OCI-LY7 (cell line): ENCODE results near the gene ALG8. TPM values are rescaled to one million over a fixed set of nuclear protein-coding genes. Genes with fewer than 3 reads are reported as not detected.
A peak's percentile ranks its signal among the peaks of the same experiment; 100 is the strongest.

Source experiments
- BruUV-seq: library from RNA; stranded (reverse); fragments of 400-500 nt; replicated peaks from 2 replicates; lab custom pipeline; 2021; lab: Mats Ljungman, UMichigan
- CTCF ChIA-PET: fragments of 300-600 bp; sonication (Branson Sonifier 250); formaldehyde crosslinking; loops from one replicate; lab custom pipeline; 2022; ENCODE audit warnings: antibody characterized with exemption; ENCODE audit not compliant: unreplicated experiment; lab: Charles Lee
- POLR2A ChIA-PET: fragments of 300-600 bp; sonication (Branson Sonifier 250); formaldehyde crosslinking; loops from one replicate; lab custom pipeline; 2022; ENCODE audit warnings: antibody characterized with exemption; lab: Charles Lee
- DNase-seq: peaks from one replicate; pipeline ENCODE4 v3.0.0-alpha.2; 2015; ENCODE audit warnings: low spot score
- H2AFZ ChIP-seq: fragments of 200-600 bp; sonication (generic), shearing (Covaris generic); 2 replicates; pipeline ENCODE4 v1.6.1; 2014; ENCODE audit warnings: mild to moderate bottlenecking, antibody characterized with exemption, low read length, moderate library complexity
- H3K27ac ChIP-seq: fragments of 200-600 bp; sonication (generic); 2 replicates; pipeline ENCODE4 v1.5.1; 2014; ENCODE audit warnings: mixed run types, low read depth, mild to moderate bottlenecking, moderate library complexity, low read length, inconsistent platforms; ENCODE audit not compliant: poor library complexity, severe bottlenecking
- H3K36me3 ChIP-seq: fragments of 200-600 bp; sonication (generic); 2 replicates; pipeline ENCODE4 v1.6.1; 2014; ENCODE audit warnings: mild to moderate bottlenecking, antibody characterized with exemption, low read length, moderate library complexity, mixed read lengths; ENCODE audit not compliant: insufficient read depth
- H3K4me1 ChIP-seq: fragments of 200-600 bp; sonication (generic); 2 replicates; pipeline ENCODE4 v1.5.1; 2014; ENCODE audit warnings: mild to moderate bottlenecking, low read length; ENCODE audit not compliant: insufficient read depth, poor library complexity, severe bottlenecking
- H3K4me2 ChIP-seq: fragments of 200-600 bp; sonication (generic); 2 replicates; pipeline ENCODE4 v1.6.1; 2014; ENCODE audit warnings: mild to moderate bottlenecking, low read length
- H3K4me3 ChIP-seq: fragments of 200-600 bp; sonication (generic); 2 replicates; pipeline ENCODE4 v1.5.1; 2014; ENCODE audit warnings: mild to moderate bottlenecking, low read depth, low read length; ENCODE audit not compliant: poor library complexity, severe bottlenecking
- H3K79me2 ChIP-seq: fragments of 200-600 bp; sonication (generic); 2 replicates; pipeline ENCODE4 v1.6.1; 2016; ENCODE audit warnings: low read depth, mild to moderate bottlenecking, low read length, moderate library complexity, mixed read lengths; ENCODE audit not compliant: insufficient read depth
- H3K9me2 ChIP-seq: fragments of 200-600 bp; sonication (generic); 2 replicates; pipeline ENCODE4 v1.6.1; 2016; ENCODE audit warnings: mild to moderate bottlenecking, low read length, mixed read lengths; ENCODE audit not compliant: insufficient read depth
- H3K9me3 ChIP-seq: fragments of 200-600 bp; sonication (generic); 2 replicates; pipeline ENCODE4 v1.6.1; 2014; ENCODE audit warnings: mild to moderate bottlenecking, mixed run types, low read length, mixed read lengths
- H4K20me1 ChIP-seq: fragments of 200-600 bp; sonication (generic); 2 replicates; pipeline ENCODE4 v1.6.1; 2014; ENCODE audit warnings: mild to moderate bottlenecking, antibody characterized with exemption, low read length, moderate library complexity, mixed read lengths; ENCODE audit not compliant: insufficient read depth
- CTCF ChIP-seq: fragments of 200-600 bp; sonication (generic); conservative IDR thresholded peaks from 2 replicates; pipeline ENCODE4 v1.5.1; 2014; ENCODE audit warnings: mild to moderate bottlenecking, antibody characterized with exemption, low read length, moderate library complexity, mixed read lengths
- EZH2phosphoT487 ChIP-seq: fragments of 200-600 bp; sonication (generic); IDR thresholded peaks from 2 replicates; pipeline ENCODE4 v1.6.1; 2018; ENCODE audit warnings: low read depth, borderline replicate concordance, mild to moderate bottlenecking, mixed run types, antibody characterized with exemption, low read length, moderate library complexity, mixed read lengths
- intact Hi-C: fragments of 100-400 bp; cut with micrococcal nuclease; formaldehyde crosslinking; loops from one replicate; pipeline ENCODE4 v1.10.0; 2022; ENCODE audit not compliant: unreplicated experiment
- total RNA-seq, 2 experiments: library from RNA; depleted of rRNA in 1 of 2; stranded (reverse); fragments of >200 nt in 1 of 2; shearing (Covaris generic) in 1 of 2; gene quantifications; 2 replicates each; pipeline ENCODE4 v1.2.3, GENCODE V29; 2014 to 2022

ALG8 gene
- total RNA-seq, 2 experiments from 2014 or later, result 42.5 to 66.1 TPM

DNA sequence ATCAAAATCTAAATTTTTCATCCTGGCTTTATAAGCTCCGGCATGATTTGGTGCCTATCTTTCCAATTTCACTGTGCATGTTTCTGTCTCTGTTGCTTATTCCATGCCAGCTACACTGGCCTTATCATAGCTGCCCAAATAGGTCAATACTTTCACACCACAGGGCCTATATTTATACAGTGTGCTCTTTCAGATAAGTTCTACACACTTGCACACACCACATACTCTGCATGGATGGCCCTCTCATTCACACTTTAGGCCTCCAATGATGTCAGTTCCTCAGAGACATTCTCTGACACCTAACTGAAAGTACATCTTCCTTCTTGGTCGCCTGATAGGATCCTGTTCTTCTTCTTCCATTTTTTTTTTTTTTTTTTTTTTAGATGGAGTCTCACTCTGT lies 7.0 kb downstream of the ALG8 start:
- Histone ChIP-seq H4K20me1 (peaks cover 6% of the 10 kb centered on the region; the same call in 1 of the 2 replicates), H3K79me2 (peaks cover 5% of the 10 kb centered on the region; the same call in 1 of the 2 replicates), H3K27ac (no peak overlapping the region), H2AFZ (no peak overlapping the region), H3K9me2 (no peaks in the 10 kb centered on the region), H3K36me3 (peaks cover 37% of the 10 kb centered on the region), H3K4me2 (no peak overlapping the region), H3K4me3 (no peak overlapping the region), H3K4me1 (peaks cover 2% of the 10 kb centered on the region), H3K9me3 (no peaks in the 10 kb centered on the region)
- DNase-seq, result no peak
- no TSS peak for BruUV-seq
- POLR2A ChIA-PET, result interaction anchor here (0.9 kb wide), 1 partner anchor 34 kb away, joined by 3 read pairs; no protein-coding TSS in a partner anchor
- intact Hi-C loops, result loop anchor here (10.0 kb wide), 1 partner anchor 138 kb away; the partner anchor contains the start of gene INTS4
- TF ChIP-seq CTCF (no peak), EZH2phosphoT487 (no peak)
- CTCF ChIA-PET, result no interaction called here

DNA sequence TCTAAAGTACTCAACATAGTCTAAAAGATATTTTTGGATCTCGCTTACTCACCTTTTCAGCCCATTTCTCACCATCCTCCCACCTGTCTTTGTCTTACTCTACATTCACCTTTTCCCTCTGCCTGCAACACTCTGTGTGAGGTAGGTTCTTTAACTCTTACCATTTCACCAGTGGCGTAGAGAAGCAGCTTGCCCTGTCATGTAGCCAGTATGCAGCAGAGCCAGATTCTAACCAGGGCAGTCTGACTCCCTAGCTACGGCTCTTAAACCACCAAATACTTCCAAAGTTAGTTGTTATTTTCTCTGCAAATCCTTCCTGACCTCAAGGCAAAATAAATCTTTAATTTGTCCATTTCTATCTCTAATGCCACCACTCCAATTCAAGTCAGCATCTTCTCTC lies 7.5 kb downstream of the ALG8 start:
- no peak for DNase-seq
- H3K79me2 ChIP-seq, result no peaks in the 10 kb centered on the region
- peaks cover 31% of the 10 kb centered on the region for H3K36me3 ChIP-seq
- H3K9me3 ChIP-seq, result no peaks in the 10 kb centered on the region
- H2AFZ ChIP-seq, result no peak overlapping the region
- POLR2A ChIA-PET, result interaction anchor here (0.9 kb wide), 1 partner anchor 34 kb away, joined by 3 read pairs; no protein-coding TSS in a partner anchor
- no peak overlapping the region for H3K4me2 ChIP-seq
- no peaks in the 10 kb centered on the region for H3K9me2 ChIP-seq
- H3K4me1 ChIP-seq, result no peaks in the 10 kb centered on the region
- no peak overlapping the region for H3K4me3 ChIP-seq
- CTCF ChIA-PET, result no interaction called here
- no peak overlapping the region for H3K27ac ChIP-seq
- peaks cover 6% of the 10 kb centered on the region; the same call in 1 of the 2 replicates for H4K20me1 ChIP-seq
- intact Hi-C loops, result loop anchor here (10.0 kb wide), 1 partner anchor 137 kb away; the partner anchor contains the start of gene INTS4
- TSS peak; percentile 6 for BruUV-seq
- no peak for TF ChIP-seq CTCF
- no peak for TF ChIP-seq EZH2phosphoT487

DNA sequence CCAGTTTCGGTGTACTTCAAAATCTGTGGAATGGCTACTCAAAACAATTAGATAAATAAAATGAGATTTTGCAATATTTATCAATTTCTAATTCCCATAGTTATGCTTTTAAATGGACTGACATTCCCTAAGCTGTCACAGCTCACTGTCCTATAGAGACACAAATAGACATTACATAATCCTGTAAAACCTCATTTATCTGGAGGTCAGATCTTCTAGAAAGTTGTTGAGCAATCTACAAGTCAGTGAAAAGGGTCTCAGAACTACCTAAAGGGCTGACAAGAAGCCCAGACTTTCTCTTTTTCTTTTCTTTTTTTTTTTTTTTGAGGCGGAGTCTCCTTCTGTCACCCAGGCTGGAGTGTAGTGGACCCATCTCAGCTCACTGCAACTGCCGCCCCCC lies 12.0 kb downstream of the ALG8 start:
- BruUV-seq, result no TSS peak
- Histone ChIP-seq H3K4me2 (no peak overlapping the region), H2AFZ (no peak overlapping the region), H3K27ac (no peak overlapping the region), H3K4me1 (no peaks in the 10 kb centered on the region), H3K36me3 (peaks cover 19% of the 10 kb centered on the region), H3K9me2 (no peaks in the 10 kb centered on the region), H3K79me2 (no peaks in the 10 kb centered on the region), H3K9me3 (no peaks in the 10 kb centered on the region), H3K4me3 (no peak overlapping the region), H4K20me1 (peaks cover 6% of the 10 kb centered on the region; the same call in 1 of the 2 replicates)
- CTCF ChIA-PET, result no interaction called here
- no peak for DNase-seq
- no peak for TF ChIP-seq EZH2phosphoT487
- TF ChIP-seq CTCF, result no peak
- intact Hi-C loops, result no loop called here
- POLR2A ChIA-PET, result interaction anchor here (0.7 kb wide), 1 partner anchor 820 kb away, joined by 3 read pairs; no protein-coding TSS in a partner anchor
